GM06990 (cell line): ENCODE data around the gene PITPNM1.
A peak's percentile ranks its signal among the peaks of the same experiment; 100 is the strongest.

Source experiments
- DNase-seq: peaks from one replicate; pipeline ENCODE4 v3.0.0-alpha.2; 2011; ENCODE audit not compliant: insufficient read length; ENCODE audit errors: extremely low read depth
- H3K27me3 ChIP-seq: replicated peaks from 2 replicates; pipeline ENCODE4 v1.6.0; 2011; ENCODE audit warnings: low read length; ENCODE audit not compliant: control insufficient read depth, insufficient read depth
- H3K36me3 ChIP-seq: 2 replicates; pipeline ENCODE4 v1.5.1; 2011; ENCODE audit warnings: low read length; ENCODE audit not compliant: control insufficient read depth, insufficient read depth
- H3K4me3 ChIP-seq: replicated peaks from 2 replicates; pipeline ENCODE4 v1.5.1; 2011; ENCODE audit warnings: low read depth, mild to moderate bottlenecking, control low read depth, low read length
- TF ChIP-seq, protein P1 (sequence below): IDR thresholded peaks from 2 replicates; pipeline ENCODE4 v1.5.1; 2011; ENCODE audit warnings: low read length, control low read depth, mild to moderate bottlenecking, inconsistent platforms; ENCODE audit not compliant: insufficient read depth, poor library complexity, severe bottlenecking

PITPNM1 gene

DNA sequence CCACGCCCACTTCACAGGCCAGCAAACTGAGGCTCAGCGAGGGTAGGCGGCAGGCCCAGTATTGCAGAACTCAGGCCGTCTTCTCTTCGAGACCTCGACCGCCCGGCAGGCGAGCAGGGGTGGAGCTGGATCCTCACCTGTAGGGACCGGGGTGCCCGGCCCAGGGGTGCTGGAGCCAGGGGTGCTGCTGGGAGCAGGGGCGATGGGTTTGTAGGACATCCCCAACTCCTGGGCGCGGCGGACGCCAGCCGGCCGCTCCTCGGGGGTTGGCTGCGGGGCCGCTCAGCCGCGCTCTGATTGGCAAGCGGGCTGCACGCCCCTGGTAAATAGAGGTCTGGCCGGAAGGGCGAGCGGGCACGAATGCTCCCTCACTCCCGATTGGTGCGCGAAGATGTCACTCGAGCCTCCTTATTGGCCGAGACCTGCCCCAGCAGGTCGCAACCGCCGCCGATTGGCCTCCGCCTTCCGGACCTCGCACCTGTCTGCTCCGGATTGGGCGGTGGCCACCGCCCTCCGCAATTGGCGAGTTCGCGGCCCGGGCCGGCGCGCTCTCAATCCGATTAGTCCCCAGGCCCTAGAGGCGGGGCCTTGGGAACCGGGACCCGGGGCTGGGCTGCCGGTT lies 2.8 kb upstream of the PITPNM1 start, which contains the start of gene CDK2AP2:
CDK2AP2 (minus strand) TSS at position 299 of the 622 bp plus-strand sequence; CDS start at position 219, 80 bp downstream.
- Histone ChIP-seq H3K36me3 (peaks cover 6% of the 10 kb centered on the region), H3K27me3 (no peaks in the 10 kb centered on the region), H3K4me3 (peak within 1 kb of the TSS; percentile 96)
- TF ChIP-seq, protein P1, sequence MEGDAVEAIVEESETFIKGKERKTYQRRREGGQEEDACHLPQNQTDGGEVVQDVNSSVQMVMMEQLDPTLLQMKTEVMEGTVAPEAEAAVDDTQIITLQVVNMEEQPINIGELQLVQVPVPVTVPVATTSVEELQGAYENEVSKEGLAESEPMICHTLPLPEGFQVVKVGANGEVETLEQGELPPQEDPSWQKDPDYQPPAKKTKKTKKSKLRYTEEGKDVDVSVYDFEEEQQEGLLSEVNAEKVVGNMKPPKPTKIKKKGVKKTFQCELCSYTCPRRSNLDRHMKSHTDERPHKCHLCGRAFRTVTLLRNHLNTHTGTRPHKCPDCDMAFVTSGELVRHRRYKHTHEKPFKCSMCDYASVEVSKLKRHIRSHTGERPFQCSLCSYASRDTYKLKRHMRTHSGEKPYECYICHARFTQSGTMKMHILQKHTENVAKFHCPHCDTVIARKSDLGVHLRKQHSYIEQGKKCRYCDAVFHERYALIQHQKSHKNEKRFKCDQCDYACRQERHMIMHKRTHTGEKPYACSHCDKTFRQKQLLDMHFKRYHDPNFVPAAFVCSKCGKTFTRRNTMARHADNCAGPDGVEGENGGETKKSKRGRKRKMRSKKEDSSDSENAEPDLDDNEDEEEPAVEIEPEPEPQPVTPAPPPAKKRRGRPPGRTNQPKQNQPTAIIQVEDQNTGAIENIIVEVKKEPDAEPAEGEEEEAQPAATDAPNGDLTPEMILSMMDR, result no peak
- peak; percentile 100 for DNase-seq

DNA sequence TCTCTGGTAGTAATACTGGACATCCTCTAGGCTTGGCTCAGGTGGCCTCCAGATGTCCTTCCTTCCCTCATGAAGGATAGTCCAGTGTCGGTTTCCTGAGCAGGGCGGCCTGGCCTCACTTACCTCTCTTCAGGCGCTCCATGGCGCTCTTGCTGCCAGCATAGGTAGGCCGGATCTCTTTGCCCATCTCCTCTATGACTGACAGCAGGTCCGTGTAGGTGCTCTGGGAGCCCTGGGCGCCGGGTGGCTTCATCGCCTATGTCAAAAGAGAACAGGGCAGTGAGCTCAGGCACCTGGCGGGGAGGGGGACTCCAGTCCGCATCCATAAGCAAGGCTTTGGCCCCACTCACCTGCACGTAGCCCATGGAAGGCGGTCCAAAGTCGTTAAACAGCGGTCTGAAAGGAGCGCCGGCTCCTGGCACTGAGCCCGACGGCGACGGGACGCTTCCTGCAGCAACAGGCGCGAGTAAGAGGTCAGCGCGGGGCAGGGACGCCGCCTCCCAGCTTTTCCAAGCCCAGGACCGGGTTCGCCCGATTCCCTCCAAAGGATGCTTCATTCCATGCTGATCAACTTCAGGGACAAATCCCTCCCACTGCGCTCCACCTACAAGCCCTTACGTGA lies 2.2 kb upstream of the PITPNM1 start:
- DNase-seq, result no peak
- peaks cover 9% of the 10 kb centered on the region for H3K36me3 ChIP-seq
- peak overlapping the region; percentile 96 for H3K4me3 ChIP-seq
- TF ChIP-seq, protein P1, result no peak
- no peaks in the 10 kb centered on the region for H3K27me3 ChIP-seq

DNA sequence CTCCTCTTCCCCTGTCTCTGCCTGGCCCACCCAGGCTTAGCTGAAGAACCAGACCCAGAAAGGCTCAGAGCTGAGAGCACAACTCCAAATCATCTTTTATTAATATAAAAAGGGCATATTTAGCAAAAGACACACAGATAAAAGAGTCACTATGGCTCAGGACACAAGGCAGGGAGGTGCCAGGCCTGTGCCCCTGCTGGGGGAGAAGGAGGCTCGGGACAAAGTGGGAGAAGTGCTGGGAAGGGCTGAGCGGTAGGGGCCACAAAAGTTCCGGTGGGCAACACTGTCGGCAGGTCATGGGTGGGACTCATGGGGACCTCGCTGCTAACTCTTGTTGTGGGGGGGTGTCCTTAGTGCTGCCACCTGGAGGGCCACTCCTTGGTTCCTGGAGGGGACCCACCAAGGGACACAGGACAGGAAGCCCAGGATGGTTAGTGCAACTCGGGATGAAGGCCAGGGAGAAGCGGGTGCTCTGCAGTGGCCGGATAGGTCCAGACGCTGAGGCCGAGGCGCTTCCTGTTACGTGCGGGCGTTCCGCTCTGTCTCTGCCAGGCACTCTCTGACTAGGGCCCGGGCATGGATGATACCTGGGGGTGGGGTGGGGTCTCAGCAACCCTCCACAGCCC lies 1.4 kb upstream of the PITPNM1 start:
- H3K36me3 ChIP-seq, result peaks cover 13% of the 10 kb centered on the region
- H3K4me3 ChIP-seq, result peak overlapping the region; percentile 96
- DNase-seq, result no peak
- TF ChIP-seq, protein P1, result peak; percentile 4
- no peaks in the 10 kb centered on the region for H3K27me3 ChIP-seq

DNA sequence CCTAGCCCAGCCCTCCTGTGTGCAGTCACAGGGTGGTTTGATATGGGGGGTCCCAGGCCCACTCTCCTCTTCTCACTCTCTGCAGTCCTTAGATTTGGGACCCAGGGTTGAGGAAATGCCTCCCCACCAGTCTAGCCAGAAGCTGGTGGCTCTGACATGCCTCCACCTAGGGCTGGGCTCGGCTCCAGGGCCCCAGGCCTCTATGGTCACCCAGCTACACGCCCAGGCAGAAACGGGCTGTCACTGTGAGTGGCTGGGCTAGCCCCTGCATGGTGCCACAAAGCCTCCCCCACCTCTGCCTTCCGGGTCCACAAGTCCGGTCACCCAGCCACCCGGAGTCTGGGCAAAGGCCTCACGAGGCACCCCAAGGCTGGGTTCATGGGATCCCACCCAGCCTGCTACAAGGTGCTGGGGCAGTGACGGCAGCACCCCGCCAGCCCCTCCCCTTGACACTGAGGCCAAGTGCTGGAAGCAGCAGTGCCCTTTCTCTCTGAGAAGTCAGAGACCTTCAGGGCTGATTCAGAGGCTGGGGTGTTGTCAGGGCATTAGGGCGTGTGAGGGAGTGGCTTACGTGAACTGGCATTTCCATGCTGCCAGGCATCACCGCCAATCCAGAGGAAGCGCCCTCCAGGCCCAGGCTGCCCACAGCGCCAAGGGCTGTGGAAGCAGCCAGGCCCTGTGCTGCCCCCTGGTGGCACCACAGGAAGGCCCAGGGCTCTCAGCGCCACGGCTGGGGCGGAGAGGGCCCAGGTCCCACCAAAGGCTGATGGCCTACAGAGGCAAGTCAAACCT lies 638 bp upstream of the PITPNM1 start:
- Histone ChIP-seq H3K27me3 (no peaks in the 10 kb centered on the region), H3K36me3 (peaks cover 18% of the 10 kb centered on the region), H3K4me3 (peak overlapping the region; percentile 96)
- DNase-seq, result peak; percentile 85
- TF ChIP-seq, protein P1, result peak; percentile 99

DNA sequence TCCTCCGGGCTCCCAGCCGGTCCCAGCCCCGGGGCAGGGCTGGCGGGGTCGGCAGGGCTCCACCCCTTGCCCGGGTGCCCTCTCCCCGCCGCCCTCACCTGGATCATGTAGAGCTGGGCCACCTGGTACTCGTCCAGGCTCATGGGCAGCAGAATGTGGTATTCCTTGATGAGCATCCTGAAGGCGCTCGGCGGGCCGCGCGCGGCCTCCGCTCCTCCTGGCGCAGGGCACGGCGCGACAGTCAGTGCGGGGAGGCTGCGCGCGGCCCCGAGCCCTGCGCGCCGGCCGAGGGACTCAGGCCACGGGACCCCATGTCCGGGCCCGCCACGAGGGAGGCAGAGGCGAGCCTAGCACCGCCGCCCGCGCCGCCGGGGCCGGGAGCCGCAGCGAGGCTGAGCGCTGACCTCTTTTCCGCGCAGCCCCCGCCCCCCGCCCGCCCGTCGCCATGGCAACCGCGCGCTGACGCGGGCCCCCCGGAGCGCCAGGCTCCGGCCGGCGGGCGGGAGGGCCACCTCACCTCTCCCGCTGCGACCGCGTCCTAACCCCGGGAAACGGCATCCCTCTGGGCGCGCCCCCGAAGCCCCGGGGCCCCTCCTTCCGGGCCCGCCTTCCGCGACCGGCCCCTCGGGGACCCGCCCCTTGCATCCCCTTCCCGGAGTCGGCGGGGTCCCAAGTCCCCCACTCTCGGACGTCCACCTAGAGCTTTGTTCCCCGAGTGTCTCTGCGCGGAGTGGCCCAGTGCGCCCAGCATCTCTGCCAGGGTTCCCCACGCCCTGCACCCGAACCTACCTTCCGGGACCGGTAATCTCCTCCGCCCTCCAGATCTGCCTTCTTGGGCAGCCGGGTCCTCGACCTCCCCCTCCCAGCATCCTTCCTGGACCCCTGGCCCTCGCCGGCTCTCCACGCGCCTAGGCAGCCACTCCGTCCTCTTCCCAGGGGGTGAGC lies 886 bp downstream of the PITPNM1 start:
- H3K36me3 ChIP-seq, result peaks cover 26% of the 10 kb centered on the region
- H3K27me3 ChIP-seq, result no peaks in the 10 kb centered on the region
- H3K4me3 ChIP-seq, result peak overlapping the region; percentile 96
- TF ChIP-seq, protein P1, result no peak
- DNase-seq, result no peak
